Ovary (tissue), 3 donors: ENCODE results near the gene CD300C.

Source experiments
- EP300 ChIP-seq: sonication (generic); formaldehyde crosslinking; IDR thresholded peaks from one replicate; pipeline ENCODE4 v1.6.1; 2017; ENCODE audit warnings: antibody characterized with exemption
- POLR2A ChIP-seq: fragments of 450-650 bp; IDR thresholded peaks from one replicate; pipeline ENCODE4 v1.6.1; 2017; ENCODE audit warnings: antibody characterized with exemption, mild to moderate bottlenecking, moderate library complexity
- TF ChIP-seq, protein P1 (sequence below), 3 donors: fragments of 450-650 bp in 2 of 3; fragments of 200-600 bp in 1 of 3; IDR thresholded peaks; one replicate each; pipeline versions ENCODE4 v1.5.1 to v1.8.0; 2016 to 2022; ENCODE audit warnings: antibody characterized with exemption in 3 of 3, mild to moderate bottlenecking in 1 of 3
- donor health status: DM: no; HTN: no; CAD: no.

GRCh38 chr17:74579900-74580299 lies 34.0 kb upstream of the CD300C start:
- TF ChIP-seq, protein P1, sequence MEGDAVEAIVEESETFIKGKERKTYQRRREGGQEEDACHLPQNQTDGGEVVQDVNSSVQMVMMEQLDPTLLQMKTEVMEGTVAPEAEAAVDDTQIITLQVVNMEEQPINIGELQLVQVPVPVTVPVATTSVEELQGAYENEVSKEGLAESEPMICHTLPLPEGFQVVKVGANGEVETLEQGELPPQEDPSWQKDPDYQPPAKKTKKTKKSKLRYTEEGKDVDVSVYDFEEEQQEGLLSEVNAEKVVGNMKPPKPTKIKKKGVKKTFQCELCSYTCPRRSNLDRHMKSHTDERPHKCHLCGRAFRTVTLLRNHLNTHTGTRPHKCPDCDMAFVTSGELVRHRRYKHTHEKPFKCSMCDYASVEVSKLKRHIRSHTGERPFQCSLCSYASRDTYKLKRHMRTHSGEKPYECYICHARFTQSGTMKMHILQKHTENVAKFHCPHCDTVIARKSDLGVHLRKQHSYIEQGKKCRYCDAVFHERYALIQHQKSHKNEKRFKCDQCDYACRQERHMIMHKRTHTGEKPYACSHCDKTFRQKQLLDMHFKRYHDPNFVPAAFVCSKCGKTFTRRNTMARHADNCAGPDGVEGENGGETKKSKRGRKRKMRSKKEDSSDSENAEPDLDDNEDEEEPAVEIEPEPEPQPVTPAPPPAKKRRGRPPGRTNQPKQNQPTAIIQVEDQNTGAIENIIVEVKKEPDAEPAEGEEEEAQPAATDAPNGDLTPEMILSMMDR (IDR thresholded peaks at IDR 0.05), result no peak
- no peak for TF ChIP-seq EP300
- TF ChIP-seq POLR2A, result no peak
